Suprapubic skin (tissue), 3 donors: ENCODE measurements around the gene RTTN.

Source experiments
- EP300 ChIP-seq: sonication (generic); formaldehyde crosslinking; IDR thresholded peaks from one replicate; pipeline ENCODE4 v1.6.1; 2017; ENCODE audit warnings: antibody characterized with exemption
- POLR2A ChIP-seq, 2 donors: fragments of 450-650 bp; IDR thresholded peaks; one replicate each; pipeline ENCODE4 v1.6.1; 2017; ENCODE audit warnings: antibody characterized with exemption in 2 of 2, mild to moderate bottlenecking in 2 of 2, moderate library complexity in 2 of 2
- TF ChIP-seq, protein P1 (sequence below), 2 donors: fragments of 200-600 bp in 1 of 2; fragments of 450-650 bp in 1 of 2; sonication (generic) in 1 of 2; IDR thresholded peaks; one replicate each; pipeline ENCODE4 v1.5.1; 2016 to 2019; ENCODE audit warnings: antibody characterized with exemption in 2 of 2, mild to moderate bottlenecking in 1 of 2, moderate library complexity in 1 of 2

DNA sequence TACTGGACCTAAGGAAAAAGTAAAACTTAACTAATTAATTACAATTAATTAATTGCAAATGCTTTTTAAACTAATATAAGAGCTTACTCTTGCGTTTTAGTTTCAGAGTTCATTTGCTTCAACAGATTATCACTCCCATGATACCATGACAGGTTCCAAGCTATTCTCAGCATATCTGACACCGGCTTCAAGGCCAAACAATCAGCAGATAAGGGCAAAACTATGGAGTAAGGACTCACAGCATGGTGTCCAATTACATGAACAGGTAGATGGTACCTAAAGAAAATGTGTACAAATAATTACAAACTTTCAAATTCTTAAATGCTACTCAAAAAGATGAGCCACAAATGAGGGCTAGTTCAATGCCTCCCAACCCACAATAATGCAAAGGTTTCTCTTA, 77.2 kb downstream of the RTTN start:
- TF ChIP-seq, protein P1, sequence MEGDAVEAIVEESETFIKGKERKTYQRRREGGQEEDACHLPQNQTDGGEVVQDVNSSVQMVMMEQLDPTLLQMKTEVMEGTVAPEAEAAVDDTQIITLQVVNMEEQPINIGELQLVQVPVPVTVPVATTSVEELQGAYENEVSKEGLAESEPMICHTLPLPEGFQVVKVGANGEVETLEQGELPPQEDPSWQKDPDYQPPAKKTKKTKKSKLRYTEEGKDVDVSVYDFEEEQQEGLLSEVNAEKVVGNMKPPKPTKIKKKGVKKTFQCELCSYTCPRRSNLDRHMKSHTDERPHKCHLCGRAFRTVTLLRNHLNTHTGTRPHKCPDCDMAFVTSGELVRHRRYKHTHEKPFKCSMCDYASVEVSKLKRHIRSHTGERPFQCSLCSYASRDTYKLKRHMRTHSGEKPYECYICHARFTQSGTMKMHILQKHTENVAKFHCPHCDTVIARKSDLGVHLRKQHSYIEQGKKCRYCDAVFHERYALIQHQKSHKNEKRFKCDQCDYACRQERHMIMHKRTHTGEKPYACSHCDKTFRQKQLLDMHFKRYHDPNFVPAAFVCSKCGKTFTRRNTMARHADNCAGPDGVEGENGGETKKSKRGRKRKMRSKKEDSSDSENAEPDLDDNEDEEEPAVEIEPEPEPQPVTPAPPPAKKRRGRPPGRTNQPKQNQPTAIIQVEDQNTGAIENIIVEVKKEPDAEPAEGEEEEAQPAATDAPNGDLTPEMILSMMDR (IDR thresholded peaks at IDR 0.05), result no peak
- TF ChIP-seq EP300, result no peak
- TF ChIP-seq POLR2A (IDR thresholded peaks at IDR 0.05), result no peak
